Astrocyte of the cerebellum (primary cell): ENCODE measurements around the gene OTOGL.

ENCODE experiments used
- DNase-seq: peaks from one replicate; pipeline ENCODE4 v3.0.0-alpha.2; 2011; ENCODE audit warnings: low read depth
- H3K4me3 ChIP-seq: 2 replicates; pipeline ENCODE4 v1.5.1; 2011; ENCODE audit warnings: mild to moderate bottlenecking, low read depth, low read length, moderate library complexity
- CTCF ChIP-seq: IDR thresholded peaks from 2 replicates; pipeline ENCODE4 v1.5.1; 2012; ENCODE audit warnings: low read length, low read depth, moderate library complexity, mild to moderate bottlenecking; ENCODE audit errors: missing control alignments
- in situ Hi-C: cut with HindIII; loops from 2 replicates; pipeline ENCODE4 v1.10.0; 2017; ENCODE audit warnings: low sequenced_read_pairs

OTOGL gene

GRCh38 chr12:80268924-80269749 lies 169.8 kb downstream of the OTOGL start:
- in situ Hi-C loops: no loop called here
- no peak overlapping the region for H3K4me3 ChIP-seq
- no peak for TF ChIP-seq CTCF
- peak; percentile 49 for DNase-seq

GRCh38 chr12:80269803-80270552 lies 170.6 kb downstream of the OTOGL start:
- H3K4me3 ChIP-seq: no peak overlapping the region
- TF ChIP-seq CTCF: peak; percentile 52
- peak; percentile 37 for DNase-seq
- in situ Hi-C loops: no loop called here

GRCh38 chr12:80271780-80272179 lies 172.4 kb downstream of the OTOGL start:
- in situ Hi-C loops: no loop called here
- DNase-seq: no peak
- H3K4me3 ChIP-seq: no peak overlapping the region
- TF ChIP-seq CTCF: no peak

- TF ChIP-seq CTCF: no peak
- H3K4me3 ChIP-seq: no peak overlapping the region
- DNase-seq: no peak
- in situ Hi-C loops: no loop called here
These were observed 173.1 kb downstream of the OTOGL start for GRCh38 chr12:80272387-80272915.

GRCh38 chr12:80273144-80273543 lies 173.8 kb downstream of the OTOGL start:
- TF ChIP-seq CTCF: no peak
- in situ Hi-C loops: no loop called here
- DNase-seq: no peak
- H3K4me3 ChIP-seq: no peak overlapping the region

- no peak for TF ChIP-seq CTCF
- H3K4me3 ChIP-seq: no peak overlapping the region
- no peak for DNase-seq
- in situ Hi-C loops: no loop called here
These were observed 178.4 kb downstream of the OTOGL start for GRCh38 chr12:80277732-80278131.
